Endothelial cell of umbilical vein (primary cell): ENCODE results near the gene MESP1. TPM values are rescaled to one million over a fixed set of nuclear protein-coding genes. Genes with fewer than 3 reads are reported as not detected.

ENCODE experiments used
- BruUV-seq: library from RNA; stranded (reverse); fragments of 400-500 nt; replicated peaks from 2 replicates; lab custom pipeline; 2021; lab: Mats Ljungman, UMichigan
- CTCF ChIA-PET: fragments of 300-600, 350-600 bp; sonication (Branson Sonifier 250); formaldehyde crosslinking; loops from one replicate; lab custom pipeline; 2021; ENCODE audit warnings: antibody characterized with exemption, inconsistent platforms; lab: Charles Lee
- POLR2A ChIA-PET: fragments of 300-600, 350-600 bp; sonication (Branson Sonifier 250); formaldehyde crosslinking; loops from one replicate; lab custom pipeline; 2021; ENCODE audit warnings: antibody characterized with exemption, inconsistent platforms; lab: Charles Lee
- DNase-seq: peaks from one replicate; pipeline ENCODE4 v3.0.0-alpha.2; 2011; ENCODE audit warnings: low read depth, low spot score
- FAIRE-seq: peaks from 2 replicates; lab custom pipeline; 2011; peaks lifted over from hg19 to GRCh38; lab: Jason Lieb, UNC
- H2AFZ ChIP-seq: 2 replicates; pipeline ENCODE4 v1.6.0; 2012; ENCODE audit warnings: low read depth, low read length, control low read depth, inconsistent platforms
- H3K27ac ChIP-seq: 2 replicates; pipeline ENCODE4 v1.5.1; 2011; ENCODE audit warnings: low read depth, mild to moderate bottlenecking, control low read depth, low read length, moderate library complexity; ENCODE audit not compliant: insufficient read depth
- H3K27me3 ChIP-seq, 2 experiments: 2 replicates each; pipeline versions ENCODE4 v1.6.0 to v1.6.1; 2011; ENCODE audit warnings: low read length in 2 of 2, mixed read lengths in 1 of 2; ENCODE audit not compliant: control insufficient read depth in 2 of 2, insufficient read depth in 2 of 2
- H3K36me3 ChIP-seq, 2 experiments: 2 replicates in 1 of 2; 3 replicates in 1 of 2; pipeline ENCODE4 v1.5.1; 2011; ENCODE audit warnings: low read length in 2 of 2, mild to moderate bottlenecking in 1 of 2, moderate library complexity in 1 of 2; ENCODE audit not compliant: control insufficient read depth in 2 of 2, insufficient read depth in 2 of 2; ENCODE audit errors: extremely low read depth in 1 of 2
- H3K4me1 ChIP-seq: 3 replicates; pipeline ENCODE4 v1.5.1; 2011; ENCODE audit warnings: mild to moderate bottlenecking, low read length; ENCODE audit not compliant: control insufficient read depth, insufficient read depth; ENCODE audit errors: extremely low read depth
- H3K4me2 ChIP-seq: 2 replicates; pipeline ENCODE4 v1.6.1; 2011; ENCODE audit warnings: low read length, control low read depth, mixed read lengths; ENCODE audit not compliant: insufficient read depth
- H3K4me3 ChIP-seq, 3 experiments: fragments of 200-600 bp in 1 of 3; sonication (generic), shearing (Covaris generic) in 1 of 3; replicated peaks in 1 of 3; 2 replicates each; pipeline ENCODE4 v1.5.1; 2011 to 2016; ENCODE audit warnings: control low read depth in 3 of 3, low read length in 3 of 3, mild to moderate bottlenecking in 2 of 3, inconsistent platforms in 1 of 3, low read depth in 1 of 3, moderate library complexity in 1 of 3; ENCODE audit not compliant: insufficient read depth in 1 of 3
- H3K79me2 ChIP-seq: 2 replicates; pipeline ENCODE4 v1.6.0; 2012; ENCODE audit warnings: low read length, inconsistent platforms; ENCODE audit not compliant: control insufficient read depth, insufficient read depth
- H3K9ac ChIP-seq: replicated peaks from 2 replicates; pipeline ENCODE3; 2011; ENCODE audit warnings: low read length, control low read depth; ENCODE audit not compliant: insufficient read depth; ENCODE audit errors: extremely low read depth
- H3K9me1 ChIP-seq: replicated peaks from 3 replicates; pipeline ENCODE4 v1.6.0; 2011; ENCODE audit warnings: mild to moderate bottlenecking, low read length; ENCODE audit not compliant: control insufficient read depth, insufficient read depth; ENCODE audit errors: extremely low read depth
- H3K9me3 ChIP-seq: replicated peaks from 2 replicates; pipeline ENCODE4 v1.5.1; 2012; ENCODE audit warnings: low read length, inconsistent platforms; ENCODE audit not compliant: control insufficient read depth, insufficient read depth
- H4K20me1 ChIP-seq: replicated peaks from 2 replicates; pipeline ENCODE3; 2011; ENCODE audit warnings: mild to moderate bottlenecking, low read length; ENCODE audit not compliant: control insufficient read depth, insufficient read depth; ENCODE audit errors: extremely low read depth
- CTCF ChIP-seq, 2 donors: IDR thresholded peaks; 1 replicate in 1 of 2; 2 replicates in 1 of 2; pipeline ENCODE4 v1.5.1; 2011; ENCODE audit warnings: low read length in 2 of 2, mild to moderate bottlenecking in 2 of 2, moderate library complexity in 2 of 2, control low read depth in 1 of 2, inconsistent platforms in 1 of 2, low read depth in 1 of 2; ENCODE audit not compliant: insufficient read depth in 1 of 2; ENCODE audit errors: extremely low read depth in 1 of 2
- EZH2 ChIP-seq: IDR thresholded peaks from 2 replicates; pipeline ENCODE4 v1.6.1; 2012; ENCODE audit warnings: borderline replicate concordance, low read depth, mild to moderate bottlenecking, moderate library complexity, low read length, inconsistent platforms; ENCODE audit not compliant: severe bottlenecking
- FOS ChIP-seq: IDR thresholded peaks from 2 replicates; pipeline ENCODE4 v1.6.1; 2011; ENCODE audit warnings: mild to moderate bottlenecking, low read length, moderate library complexity, borderline replicate concordance; ENCODE audit not compliant: insufficient read depth
- GATA2 ChIP-seq: IDR thresholded peaks from 2 replicates; pipeline ENCODE4 v1.7.0; 2011; ENCODE audit warnings: low read depth, mild to moderate bottlenecking, moderate library complexity, mixed read lengths, low read length; ENCODE audit not compliant: insufficient read length, insufficient read depth
- JUN ChIP-seq: IDR thresholded peaks from 2 replicates; pipeline ENCODE4 v1.6.1; 2011; ENCODE audit warnings: borderline replicate concordance, low read depth; ENCODE audit not compliant: insufficient read length, insufficient read depth
- MAX ChIP-seq: IDR thresholded peaks from 2 replicates; pipeline ENCODE4 v1.6.1; 2011; ENCODE audit not compliant: insufficient read depth, insufficient read length
- MYC ChIP-seq: IDR thresholded peaks from one replicate; pipeline ENCODE4 v1.6.1; 2011; ENCODE audit warnings: mild to moderate bottlenecking, low read depth, low read length
- POLR2A ChIP-seq: IDR thresholded peaks from 2 replicates; pipeline ENCODE4 v1.6.1; 2012; ENCODE audit warnings: low read depth, mild to moderate bottlenecking, control low read depth, low read length
- POLR2AphosphoS5 ChIP-seq: IDR thresholded peaks from 2 replicates; pipeline ENCODE4 v1.6.1; 2012; ENCODE audit warnings: low read depth, mild to moderate bottlenecking, control low read depth, low read length, moderate library complexity; ENCODE audit not compliant: insufficient read depth
- dilution Hi-C: fragments of 300-500 bp; cut with MboI; formaldehyde crosslinking; loops from one replicate; pipeline ENCODE4 v1.15.0; 2019; ENCODE audit warnings: low sequenced_read_pairs; ENCODE audit not compliant: extremely low pct_ligation_motif_present
- intact Hi-C: fragments of 100-400 bp; cut with micrococcal nuclease; formaldehyde crosslinking; loops from one replicate; pipeline ENCODE4 v1.10.0; 2022
- polyA plus RNA-seq, 4 experiments: library from polyadenylated mRNA; depleted of rRNA in 3 of 4; stranded (reverse) in 3 of 4; unstranded in 1 of 4; fragments of >200 nt; gene quantifications; 2 replicates each; pipeline versions ENCODE4 v1.2.1 to v1.2.3, GENCODE V29; 2011 to 2012; ENCODE audit warnings: missing spikeins in 1 of 4
- total RNA-seq: library from RNA; stranded (reverse); gene quantifications from 2 replicates; pipeline ENCODE4 v1.2.3, GENCODE V29; 2021

MESP1 gene
- total and polyA plus RNA-seq, 2 donors (not counting 3 experiments of a cell fraction or from before 2014, with no cell fraction given): 0.68 to 1.7 TPM

DNA sequence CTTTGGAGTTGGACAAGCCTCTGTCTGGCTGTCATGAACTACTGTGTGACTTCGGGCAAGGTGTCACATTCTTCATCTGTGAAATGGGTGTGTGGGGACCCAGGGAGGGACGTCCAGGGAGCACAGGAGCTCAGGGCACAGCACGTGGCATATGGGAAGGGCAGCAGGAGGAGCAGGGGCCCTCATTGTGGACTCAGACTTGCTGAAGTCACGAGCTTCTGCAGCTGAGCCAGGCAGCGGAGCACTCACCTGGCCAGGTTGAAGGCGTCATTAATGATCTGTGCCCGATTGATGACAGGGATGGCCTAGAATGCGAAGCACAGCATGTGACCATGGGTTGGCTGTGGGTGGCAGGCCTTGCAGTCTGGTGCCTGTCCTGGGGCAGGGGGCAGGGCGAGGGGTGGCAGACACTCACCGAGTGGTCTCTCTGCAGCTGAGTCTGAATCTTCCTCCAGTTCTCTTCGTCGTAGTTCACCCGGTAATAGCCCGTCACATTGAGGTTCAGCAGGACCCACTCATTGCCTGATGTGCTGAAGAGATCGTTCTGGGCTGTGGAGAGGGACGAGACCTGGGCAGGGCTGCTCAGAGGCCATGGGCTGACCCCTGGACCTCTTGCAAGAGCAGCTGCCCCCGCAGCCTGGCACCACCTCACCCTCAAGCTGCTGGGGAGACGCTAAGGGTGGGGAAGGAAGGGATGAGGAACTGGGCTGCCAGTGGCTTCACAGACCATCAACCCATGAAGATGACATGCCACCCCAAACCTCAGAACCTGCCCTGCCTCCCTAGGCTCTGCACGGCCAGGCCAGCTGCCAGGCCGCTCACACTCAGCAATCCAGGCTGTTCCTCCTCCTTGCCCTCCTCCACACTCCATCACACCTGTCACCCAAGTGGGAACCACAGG, 48.2 kb upstream of the MESP1 start:
- Histone ChIP-seq H3K9me3 (no peaks in the 10 kb centered on the region), H2AFZ (no peak overlapping the region), H3K36me3 (peaks cover 24 to 50% of the 10 kb centered on the region in 2 experiments), H3K27ac (no peak overlapping the region), H3K9me1 (no peaks in the 10 kb centered on the region), H3K4me3 (no peak overlapping the region), H3K4me2 (no peak overlapping the region), H3K9ac (no peak overlapping the region), H3K27me3 (no peaks in the 10 kb centered on the region), H3K79me2 (peaks cover 8% of the 10 kb centered on the region), H3K4me1 (peaks cover 36% of the 10 kb centered on the region), H4K20me1 (no peaks in the 10 kb centered on the region)
- no peak for FAIRE-seq
- POLR2A ChIA-PET: interaction anchor here (0.7 kb wide), 1 partner anchor 16 kb away, joined by 3 read pairs; no protein-coding TSS in a partner anchor
- DNase-seq: no peak
- intact Hi-C loops: no loop called here
- dilution Hi-C loops: no loop called here
- TF ChIP-seq POLR2AphosphoS5: no peak
- TF ChIP-seq CTCF (IDR thresholded peaks at IDR 0.05; ENCODE audit: extremely low read depth in 1 of 2, insufficient read depth in 1 of 2, low read depth in 1 of 2, low read length in 2 of 2): no peak
- TF ChIP-seq MAX: no peak
- no peak for TF ChIP-seq MYC
- no peak for TF ChIP-seq EZH2
- TF ChIP-seq FOS: no peak
- TF ChIP-seq JUN: no peak
- no peak for TF ChIP-seq POLR2A
- TF ChIP-seq GATA2: no peak
- no TSS peak for BruUV-seq
- CTCF ChIA-PET: interaction anchor here (1.1 to 3.1 kb wide), 3 partner anchors 38 to 75 kb away, joined by 3 to 12 read pairs (median 4); no protein-coding TSS in a partner anchor
